DMS153 (cell line): ENCODE results near the gene ADGRV1.
"Not testable (repeated sequence)": the region's sequence is repeated elsewhere in the genome, so short reads cannot be mapped to it uniquely, and the experiment has no call there.

Experiments
- DNase-seq: peaks from one replicate; lab custom pipeline; 2025; lab: John Stamatoyannopoulos, UW

Gene ADGRV1

DNA sequence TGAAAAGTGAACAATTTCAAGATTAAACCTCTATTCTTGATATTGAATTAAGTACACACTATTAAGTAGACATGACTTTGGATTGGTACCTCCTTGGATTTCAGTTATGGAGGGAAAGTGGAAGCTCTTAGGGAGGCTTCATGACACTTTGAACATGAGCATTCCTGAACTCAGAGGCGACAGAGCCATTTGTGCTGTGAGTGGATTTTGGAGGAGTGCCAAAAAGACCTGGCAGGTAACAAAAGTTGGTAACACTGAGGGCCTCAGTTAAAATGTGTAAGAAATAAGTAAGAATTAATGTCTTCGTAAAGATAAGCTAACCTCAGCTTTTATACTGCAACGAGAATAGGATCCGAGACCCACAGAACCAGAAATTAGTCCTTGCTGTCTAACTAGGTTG lies 467.9 kb downstream of the ADGRV1 start:
- DNase-seq: no peak

DNA sequence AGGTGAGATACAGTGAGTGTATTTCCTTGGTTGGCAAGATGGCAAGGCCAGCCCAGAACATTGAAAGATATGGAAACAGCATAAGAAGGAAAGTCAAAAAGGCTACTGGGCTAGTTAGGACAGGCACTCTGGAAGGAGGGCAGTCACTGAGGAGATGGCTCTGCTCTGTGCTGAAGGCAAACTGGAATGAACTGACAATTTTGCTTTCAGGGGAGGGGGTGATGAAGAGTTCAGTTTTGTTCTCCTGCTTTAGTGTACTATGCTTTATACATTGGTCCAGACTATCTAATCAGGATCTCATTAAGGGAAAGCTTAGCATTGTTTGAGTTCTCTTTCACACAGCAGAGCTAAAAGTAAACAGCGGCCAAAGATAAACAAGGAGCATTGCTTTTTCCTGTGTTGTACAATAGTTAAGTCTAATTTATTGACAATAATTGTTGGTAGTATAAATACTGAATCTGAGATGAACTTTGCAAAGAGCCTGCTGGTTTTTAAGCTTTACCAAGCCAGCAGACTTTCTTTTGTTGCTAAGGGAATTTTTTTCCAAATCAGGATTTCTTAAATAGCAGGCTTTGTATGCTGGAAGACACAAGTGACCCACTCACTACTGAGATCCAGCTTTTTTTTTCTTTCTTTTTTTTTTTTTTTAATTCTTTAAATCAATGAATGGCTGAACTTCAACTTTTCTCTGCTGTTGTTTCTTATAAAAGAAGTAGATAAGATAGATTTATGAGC lies 469.0 kb downstream of the ADGRV1 start:
- no peak for DNase-seq

DNA sequence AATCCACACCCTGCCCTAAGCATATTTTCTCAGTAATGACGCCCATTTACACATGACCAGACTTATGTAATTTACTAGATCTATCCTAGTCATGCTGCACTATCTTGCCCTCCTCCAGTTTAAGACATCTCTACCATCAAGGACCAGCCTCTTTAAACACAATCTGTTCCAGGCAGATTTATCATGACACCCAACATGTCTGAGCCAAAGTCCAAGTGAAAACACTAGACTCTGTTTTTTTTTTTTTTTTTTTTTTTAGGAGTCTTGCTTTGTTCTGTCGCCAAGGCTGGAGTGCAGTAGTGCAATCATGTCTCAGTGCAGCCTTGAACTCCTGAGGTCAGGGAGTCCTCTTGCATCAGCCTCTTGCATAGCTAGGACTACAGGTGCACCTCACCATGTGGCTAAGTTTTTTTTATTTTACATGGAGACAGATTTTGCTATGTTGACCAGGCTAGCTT lies 469.9 kb downstream of the ADGRV1 start:
- no peak for DNase-seq

DNA sequence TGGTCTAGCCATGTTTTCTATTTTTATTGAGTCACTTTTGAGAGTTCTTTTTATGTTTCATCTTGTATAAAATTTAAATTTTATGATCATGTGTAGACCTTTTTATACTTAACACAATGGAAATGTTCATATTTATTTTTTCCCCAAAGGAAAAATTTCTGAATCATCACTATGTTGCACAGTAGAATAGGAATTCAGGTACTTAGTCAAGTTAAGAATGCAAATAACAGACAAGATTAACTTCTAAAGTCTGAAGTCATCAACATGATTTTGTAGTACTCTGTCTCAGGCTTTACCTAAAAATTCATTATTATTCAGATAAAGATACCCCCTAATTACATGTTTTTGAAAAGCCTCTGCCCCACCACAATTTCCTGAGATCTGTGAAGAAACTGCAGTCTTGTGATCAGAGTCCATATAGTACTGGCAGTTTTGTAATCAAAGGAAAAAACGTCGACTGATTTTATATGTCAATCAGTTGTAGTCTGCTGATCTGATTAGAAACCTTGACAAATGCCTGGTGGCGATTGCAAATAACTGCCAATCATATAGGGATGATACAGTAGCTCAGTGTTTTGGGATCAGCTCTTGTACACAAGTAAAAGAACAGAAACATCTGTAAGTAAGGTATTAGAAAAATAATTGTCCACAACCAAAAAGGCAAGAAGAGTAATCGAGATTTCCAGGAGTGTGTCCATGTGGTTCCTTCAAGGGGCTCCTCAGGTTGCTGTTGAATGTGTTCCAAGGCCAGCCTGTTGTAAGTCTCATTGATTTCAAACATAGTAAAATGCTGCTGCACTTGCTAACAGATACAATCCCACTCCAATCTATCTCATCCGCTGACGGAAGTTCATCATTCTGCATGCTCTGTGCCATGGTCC lies 472.2 kb downstream of the ADGRV1 start:
- DNase-seq: no peak

DNA sequence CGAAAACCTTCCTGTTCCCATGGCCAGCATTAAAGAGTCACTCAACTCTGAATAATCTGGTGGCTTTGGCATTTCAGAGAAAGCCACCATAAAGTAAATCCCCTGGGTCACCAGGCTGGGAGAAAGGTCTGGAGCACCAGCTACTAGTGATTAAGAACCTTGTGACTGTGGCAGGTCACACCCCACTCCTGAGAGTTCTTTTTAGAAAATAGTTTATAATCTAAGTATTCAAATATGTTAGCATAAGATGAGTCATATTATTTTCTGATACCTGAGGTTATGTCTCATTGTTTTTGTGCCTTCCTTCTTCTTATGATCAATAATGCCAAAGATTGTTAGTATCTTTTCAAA lies 472.8 kb downstream of the ADGRV1 start:
- no peak for DNase-seq

DNA sequence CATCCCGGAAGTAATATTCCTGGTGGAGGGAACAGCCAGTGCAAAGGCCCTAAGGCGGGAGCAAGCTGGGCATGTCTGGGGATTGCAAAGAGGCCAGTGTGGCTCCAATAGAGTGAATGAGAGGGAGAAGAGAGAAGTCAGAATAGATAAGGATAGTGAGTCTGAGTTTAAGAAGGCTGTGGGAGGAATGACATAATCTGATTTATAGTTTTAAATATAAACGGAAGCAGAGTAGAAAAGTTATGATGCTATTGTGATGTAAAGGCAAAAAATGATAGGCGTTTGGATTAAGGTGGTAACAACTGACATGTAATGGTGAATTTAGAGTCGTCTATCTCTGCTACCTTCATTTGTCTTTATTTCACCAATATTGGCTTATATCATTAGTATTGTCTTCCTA lies 473.5 kb downstream of the ADGRV1 start:
- DNase-seq: no peak

DNA sequence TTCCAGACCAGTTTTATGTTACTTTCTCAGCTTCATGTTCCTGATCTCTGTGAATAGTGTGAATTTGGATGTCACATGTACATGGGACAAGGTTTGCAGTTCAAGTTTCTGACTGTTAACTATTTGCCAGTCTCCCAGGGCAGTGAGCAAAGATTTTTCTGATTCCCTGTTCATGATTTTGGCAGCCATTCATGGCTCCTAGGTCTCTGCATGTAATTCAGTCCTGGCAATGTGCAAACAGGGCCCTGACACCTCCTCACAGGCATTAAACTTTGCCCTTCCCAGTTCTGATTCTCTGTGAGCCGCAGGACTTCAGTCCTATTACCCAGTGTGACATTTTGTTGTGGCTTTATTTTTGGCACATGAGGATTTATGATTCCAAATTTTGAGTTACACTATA lies 474.8 kb downstream of the ADGRV1 start:
- no peak for DNase-seq

DNA sequence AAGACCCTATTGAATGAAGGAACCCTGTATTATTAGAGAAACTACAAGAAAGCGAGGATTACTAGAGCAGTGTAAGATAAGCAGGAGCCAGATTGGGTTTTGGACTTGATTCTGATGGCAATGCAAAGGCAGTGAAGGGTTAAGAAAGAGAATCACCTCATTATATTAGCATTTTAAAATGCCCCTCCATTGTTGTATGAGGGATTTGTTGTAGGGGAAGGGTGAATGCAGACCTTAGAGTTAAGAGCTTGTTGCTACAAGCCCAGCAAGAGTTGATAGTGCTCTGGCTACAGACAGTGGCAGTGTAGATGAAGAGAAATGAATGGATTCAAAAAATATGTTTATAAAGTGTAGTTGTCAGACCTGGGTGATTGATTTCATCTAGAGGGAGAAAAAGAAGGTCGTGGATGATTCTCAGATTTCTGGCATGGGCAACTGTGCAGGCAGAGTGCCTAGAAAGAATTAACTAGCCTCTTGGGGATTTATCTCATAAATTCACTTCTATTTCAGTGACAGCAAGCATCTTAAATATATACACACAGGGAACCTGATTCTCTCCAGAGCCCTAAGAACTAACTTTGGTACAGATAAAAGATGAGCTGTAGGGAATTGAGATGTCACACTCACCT lies 479.7 kb downstream of the ADGRV1 start:
- DNase-seq: peak; percentile 8

DNA sequence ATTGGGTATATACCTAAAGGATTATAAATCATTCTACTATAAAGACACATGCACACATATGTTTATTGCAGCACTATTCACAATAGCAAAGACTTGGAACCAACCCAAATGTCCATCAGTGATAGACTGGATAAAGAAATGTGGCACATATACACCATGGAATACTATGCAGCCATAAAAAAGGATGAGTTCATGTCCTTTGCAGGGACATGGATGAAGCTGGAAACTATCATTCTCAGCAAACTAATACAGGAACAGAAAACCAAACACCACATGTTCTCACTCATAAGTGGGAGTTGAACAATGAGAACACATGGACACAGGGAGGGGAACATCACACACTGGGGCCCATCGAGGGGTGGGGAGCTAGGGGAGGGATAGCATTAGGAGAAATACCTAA lies 482.5 kb downstream of the ADGRV1 start:
- DNase-seq: not testable (repeated sequence)

DNA sequence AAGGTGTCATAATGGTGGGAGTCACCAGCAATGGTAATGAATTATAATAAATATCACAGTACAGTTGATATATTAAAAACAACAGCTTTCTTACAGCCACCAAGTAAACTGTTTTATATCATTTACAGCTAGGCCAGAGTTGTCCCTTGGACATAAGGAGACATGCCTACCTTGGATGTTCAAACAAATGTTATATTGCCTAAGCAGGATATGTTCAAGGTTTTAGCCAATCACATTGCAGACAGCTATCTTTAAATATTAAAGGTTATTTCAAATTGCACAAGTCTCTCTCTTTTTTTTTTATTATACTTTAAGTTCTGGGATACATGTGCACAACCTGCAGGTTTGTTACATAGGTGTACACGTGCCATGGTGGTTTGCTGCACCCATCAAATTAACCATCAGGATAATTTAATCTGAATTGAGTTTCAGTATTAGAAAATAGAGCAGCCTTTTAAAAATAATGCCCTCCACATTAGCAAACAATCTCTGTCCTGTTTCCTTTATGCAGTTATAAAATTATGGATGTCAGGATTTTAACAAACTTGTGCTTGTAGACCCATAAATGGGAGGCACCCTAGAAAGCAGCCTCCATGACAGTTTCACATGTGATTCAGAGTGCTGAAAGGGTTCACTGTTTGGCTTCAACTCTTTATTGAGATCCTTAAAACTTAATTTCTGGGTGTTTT lies 483.8 kb downstream of the ADGRV1 start:
- no peak for DNase-seq

DNA sequence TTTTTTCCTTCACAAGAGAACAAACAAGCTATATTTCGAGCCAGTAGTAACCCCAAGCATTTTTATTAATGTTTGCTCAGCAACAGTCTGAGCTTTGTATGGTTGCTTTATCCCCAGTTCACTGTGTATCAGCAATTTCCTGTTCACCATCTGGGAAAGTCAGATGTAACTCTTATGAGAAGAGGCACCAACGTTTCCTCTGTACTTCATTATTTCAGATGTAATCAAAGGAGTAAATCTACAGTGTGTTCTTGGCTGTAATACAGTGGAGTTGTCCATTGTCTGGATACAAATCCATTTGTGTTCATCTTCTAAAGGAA lies 484.3 kb downstream of the ADGRV1 start:
- peak; percentile 34 for DNase-seq

DNA sequence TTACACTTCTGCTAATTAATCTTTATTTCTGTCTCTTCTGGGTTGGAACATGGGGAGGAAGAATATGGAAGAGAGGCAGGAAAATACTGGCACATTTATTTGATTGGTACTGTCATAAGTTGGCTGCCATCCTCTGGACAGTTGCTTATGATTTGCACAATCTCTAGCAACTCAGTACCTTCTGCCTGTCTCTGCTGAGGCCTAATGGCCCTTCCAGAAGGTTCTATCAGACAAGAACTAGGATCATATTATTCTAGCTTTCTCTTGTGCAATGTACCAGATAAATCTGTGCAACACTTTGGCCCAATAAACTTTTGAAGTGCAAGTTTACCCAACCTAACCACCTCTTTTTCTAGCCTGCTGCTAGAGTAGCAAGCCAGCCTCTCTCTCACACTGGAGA lies 489.5 kb downstream of the ADGRV1 start:
- no peak for DNase-seq

DNA sequence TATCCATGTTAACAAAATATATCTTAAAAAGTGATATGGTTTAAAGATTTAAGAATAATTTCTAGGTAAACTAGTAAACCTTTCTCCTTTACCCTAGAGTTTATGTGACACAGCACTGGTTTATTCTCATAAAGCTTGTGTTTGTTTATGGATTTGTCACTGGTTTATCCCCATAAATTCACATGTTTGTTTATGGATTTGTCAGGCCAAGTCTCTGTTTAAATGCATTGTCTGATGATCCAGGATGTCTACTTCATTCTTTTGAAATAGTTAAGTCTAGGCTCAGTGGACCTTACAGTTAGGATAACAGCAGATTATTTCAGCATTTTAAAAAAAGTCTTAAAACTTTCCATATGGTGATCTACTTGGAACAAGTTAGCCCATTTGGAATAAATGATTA lies 490.5 kb downstream of the ADGRV1 start:
- DNase-seq: no peak

DNA sequence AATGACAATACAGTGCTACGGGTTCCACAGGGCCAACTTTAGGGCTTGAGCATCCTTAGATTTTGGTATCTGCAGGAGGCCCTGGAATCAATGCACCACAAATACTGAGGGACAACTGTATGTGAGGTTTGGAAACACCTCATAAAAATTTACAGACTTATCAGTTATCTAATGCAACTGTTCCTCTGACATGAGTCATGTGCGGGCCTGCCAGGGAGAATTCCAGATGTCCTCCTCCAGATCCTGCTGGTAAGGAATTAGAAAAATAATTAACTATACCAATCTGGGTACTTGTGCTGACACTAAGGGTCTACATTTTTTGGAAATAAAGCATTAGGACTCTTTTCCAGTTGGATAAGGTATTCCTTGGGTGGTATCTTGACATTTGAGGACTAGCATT lies 491.2 kb downstream of the ADGRV1 start:
- DNase-seq: no peak

DNA sequence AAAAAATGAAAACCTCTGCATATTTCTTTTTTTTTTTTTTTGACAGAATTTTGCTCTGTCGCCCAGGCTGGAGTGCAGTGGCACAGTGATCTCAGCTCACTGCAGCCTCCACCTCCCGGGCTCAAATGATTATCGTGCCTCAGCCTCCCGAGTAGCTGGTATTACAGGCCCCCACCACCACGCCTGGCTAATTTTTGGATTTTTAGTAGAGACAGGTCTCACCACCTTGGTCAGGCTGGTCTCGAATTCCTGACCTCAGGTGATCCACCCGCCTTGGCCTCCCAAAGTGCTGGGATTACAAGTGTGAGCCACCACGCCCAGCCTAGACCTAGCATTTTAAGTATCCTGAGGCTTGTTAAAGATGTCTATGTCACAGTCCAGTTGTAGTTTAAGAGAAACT lies 493.8 kb downstream of the ADGRV1 start:
- DNase-seq: not testable (repeated sequence)

DNA sequence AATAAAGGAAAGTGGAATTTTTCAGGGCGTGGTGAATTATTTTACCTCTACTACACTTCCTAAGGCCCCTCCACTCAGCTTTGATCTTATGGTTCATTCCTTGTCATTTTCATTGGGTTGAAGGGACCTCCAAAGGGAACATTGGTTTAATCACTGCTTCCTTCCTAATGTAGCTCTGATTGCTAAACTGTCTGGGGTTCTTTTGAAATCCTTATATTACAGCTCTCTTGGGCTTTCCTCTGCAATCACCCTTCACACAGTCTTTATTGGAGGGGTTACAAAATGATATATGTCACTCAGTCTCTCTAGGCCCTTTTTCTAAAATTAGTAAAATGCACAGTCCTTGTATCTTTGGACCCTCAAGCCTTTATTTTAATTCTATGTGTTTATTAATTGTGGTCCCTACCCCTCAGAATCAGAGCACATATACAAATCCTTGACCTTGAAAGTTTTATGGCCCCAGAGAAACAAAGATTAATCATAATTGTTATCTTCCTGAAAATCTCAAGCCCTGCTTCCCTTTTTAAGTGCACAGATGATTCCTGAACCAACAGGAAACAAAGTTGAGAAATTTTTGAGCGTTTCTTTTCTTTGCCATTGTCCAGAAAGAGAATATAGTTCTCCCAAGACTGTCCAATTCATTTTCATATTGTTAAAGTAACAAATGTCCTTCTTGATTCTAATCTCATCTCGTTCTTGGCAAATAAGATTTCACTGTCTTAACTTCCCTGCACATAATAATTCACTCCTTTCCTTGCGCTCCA lies 494.6 kb downstream of the ADGRV1 start:
- no peak for DNase-seq

DNA sequence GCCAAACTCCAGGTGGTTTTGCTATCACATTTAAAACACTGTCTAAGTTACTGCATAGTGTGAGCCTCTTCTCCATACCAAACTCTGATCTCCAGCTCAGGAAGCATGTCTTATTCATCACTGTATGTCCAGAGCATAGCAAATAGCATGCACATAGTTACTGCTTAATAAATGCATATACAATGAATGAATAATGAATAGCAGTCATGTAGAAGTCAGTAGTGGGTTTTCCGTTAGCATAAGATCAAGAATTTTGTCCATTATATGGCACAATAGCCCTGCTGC lies 495.1 kb downstream of the ADGRV1 start:
- no peak for DNase-seq

DNA sequence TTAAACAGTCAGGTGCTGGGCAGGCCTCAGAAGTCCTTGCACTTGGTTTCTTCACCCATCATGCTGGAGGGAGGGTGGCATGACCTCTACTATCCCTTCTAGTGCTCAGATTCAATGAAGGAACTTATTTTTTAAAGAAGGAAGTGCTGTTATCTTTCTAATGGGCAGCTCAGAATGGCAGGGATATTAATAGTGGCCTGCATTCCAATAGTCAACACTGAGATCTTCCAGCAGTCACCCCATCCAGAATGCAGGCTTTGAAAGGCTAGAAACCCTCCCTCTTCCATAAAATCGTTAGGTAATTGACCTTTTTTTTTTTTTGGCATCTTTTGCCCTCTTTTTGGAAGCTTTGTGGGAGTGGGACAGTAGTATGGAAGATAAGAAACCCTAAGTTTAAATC lies 499.6 kb downstream of the ADGRV1 start:
- DNase-seq: no peak

DNA sequence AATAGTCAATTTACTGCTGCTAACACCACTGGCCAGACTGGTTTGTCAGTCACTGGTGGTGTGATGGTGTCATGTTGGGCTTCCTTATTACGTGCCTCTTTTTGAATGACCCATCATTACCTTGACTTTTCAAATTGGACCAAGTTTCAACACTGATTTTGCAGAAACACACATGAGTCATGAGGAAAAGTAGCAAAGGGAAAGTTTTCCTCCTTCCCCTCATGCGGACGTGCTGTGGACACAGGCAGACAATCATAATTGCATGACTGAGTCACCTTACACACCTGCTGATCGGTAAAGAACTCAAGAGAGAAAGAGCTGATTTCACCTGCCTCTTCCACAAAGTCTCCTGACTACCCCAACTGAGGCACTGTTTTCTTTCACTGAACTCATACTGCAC lies 500.0 kb downstream of the ADGRV1 start:
- no peak for DNase-seq

DNA sequence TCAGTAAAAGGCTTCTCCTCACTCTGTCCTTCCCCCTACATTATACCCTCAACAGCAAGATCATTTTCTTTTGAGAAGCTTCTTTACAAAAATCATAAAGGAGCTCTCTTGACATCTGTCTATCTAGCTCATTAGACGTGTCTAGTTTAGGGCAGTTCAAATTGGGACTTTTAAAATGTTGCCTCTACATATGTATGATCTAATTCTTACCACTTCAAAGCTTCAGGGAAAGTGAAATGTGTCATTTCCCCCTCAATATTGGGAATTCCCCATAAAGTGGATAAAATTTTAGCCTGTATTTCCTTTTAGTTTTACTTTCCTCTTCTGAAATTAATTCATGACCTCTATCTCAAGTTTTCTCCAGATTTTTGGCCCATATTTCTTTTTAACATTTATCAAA lies 500.8 kb downstream of the ADGRV1 start:
- no peak for DNase-seq

DNA sequence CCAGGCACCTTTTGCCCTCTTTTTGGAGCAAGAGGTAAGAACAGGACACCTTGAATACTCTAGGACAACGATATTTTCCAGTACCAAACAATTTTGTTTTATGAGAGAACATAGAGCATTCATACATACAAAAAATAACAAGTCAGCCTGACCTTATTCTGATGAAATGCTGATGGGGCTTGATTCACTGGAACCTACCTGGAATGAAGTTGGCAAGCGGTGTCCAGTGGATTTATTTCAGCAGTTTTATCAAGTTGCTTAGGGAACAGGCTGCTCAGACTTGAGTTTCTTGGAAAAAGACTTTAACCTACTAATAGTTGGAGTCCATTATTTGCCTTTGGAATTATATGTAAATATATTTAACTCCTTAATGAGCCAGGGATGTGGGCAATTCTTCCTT lies 502.5 kb downstream of the ADGRV1 start:
- no peak for DNase-seq

DNA sequence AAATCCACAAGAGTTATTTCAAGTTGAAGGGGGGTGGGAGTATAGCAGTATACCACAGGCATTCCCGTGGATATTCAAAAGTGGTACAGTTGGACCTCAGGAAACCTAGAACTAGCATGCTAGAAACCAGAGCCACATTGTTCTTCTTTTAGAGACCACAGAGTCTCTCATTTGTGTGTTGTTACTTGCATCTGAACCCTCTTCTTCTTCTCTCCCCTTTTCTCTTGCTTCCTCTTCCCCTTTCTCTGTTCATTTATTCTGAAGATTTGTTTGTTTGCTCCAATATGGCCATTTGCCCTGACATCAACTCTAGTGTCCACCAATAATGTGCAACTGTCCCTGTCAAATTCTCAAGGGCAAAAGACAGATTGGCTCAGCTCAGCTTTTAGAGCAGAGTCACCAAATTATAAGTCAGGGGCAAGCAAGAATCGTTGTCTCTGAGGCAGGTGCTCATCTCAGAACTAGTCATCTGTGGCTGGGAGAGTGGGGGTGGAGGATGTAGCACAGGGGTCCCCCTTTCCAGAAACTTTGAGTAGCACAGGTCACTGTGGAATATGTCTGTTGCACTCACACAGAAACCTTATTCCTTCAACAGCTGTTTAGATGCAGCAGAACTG lies 503.5 kb downstream of the ADGRV1 start:
- DNase-seq: no peak
